Upper lobe of left lung (tissue), 4 donors: ENCODE data around the gene TPM1.

Source experiments
- CTCF ChIP-seq, 6 experiments: fragments of 450-650 bp in 4 of 6; fragments of 200-600 bp in 2 of 6; sonication (generic) in 2 of 6; IDR thresholded peaks; one replicate each; pipeline ENCODE4 v1.5.1; 2016 to 2019; ENCODE audit warnings: antibody characterized with exemption in 6 of 6
- POLR2AphosphoS5 ChIP-seq, 2 donors: sonication (generic); formaldehyde crosslinking; IDR thresholded peaks; one replicate each; pipeline ENCODE4 v1.5.1; 2017; ENCODE audit warnings: antibody characterized with exemption in 2 of 2

GRCh38 chr15:63040954-63041353, 1.6 kb upstream of the TPM1 start:
- no peak for TF ChIP-seq CTCF (IDR thresholded peaks at IDR 0.05)
- no peak for TF ChIP-seq POLR2AphosphoS5 (IDR thresholded peaks at IDR 0.05)
